H1 (cell line): Measurements from ENCODE around the gene MACROD2. TPM values are rescaled to one million over a fixed set of nuclear protein-coding genes. Genes with fewer than 3 reads are reported as not detected.

Experiments used
- CBX8 ChIP-seq: fragments of 300-800, 300-1000 bp; sonication (generic); IDR thresholded peaks from 2 replicates; pipeline ENCODE4 v1.7.1; 2016; ENCODE audit warnings: low read depth, low read length, borderline replicate concordance
- CEBPB ChIP-seq: IDR thresholded peaks from 2 replicates; pipeline ENCODE4 v1.6.1; 2012; ENCODE audit warnings: low read depth, low read length
- CREB1 ChIP-seq: IDR thresholded peaks from 2 replicates; pipeline ENCODE4 v1.6.1; 2012; ENCODE audit warnings: inconsistent platforms
- NANOG ChIP-seq: IDR thresholded peaks from 2 replicates; pipeline ENCODE4 v1.6.1; 2011; ENCODE audit warnings: low read length, low read depth, mild to moderate bottlenecking, inconsistent platforms; ENCODE audit not compliant: insufficient read depth, poor library complexity, severe bottlenecking
- SIRT6 ChIP-seq: IDR thresholded peaks from one replicate; pipeline ENCODE4 v1.7.1; 2012; ENCODE audit warnings: low read length, inconsistent platforms
- TEAD4 ChIP-seq: IDR thresholded peaks from 2 replicates; pipeline ENCODE4 v1.6.1; 2012; ENCODE audit warnings: low read depth, low read length, inconsistent platforms, mixed read lengths
- polyA plus RNA-seq, 7 experiments: library from polyadenylated mRNA; depleted of rRNA in 3 of 7; stranded (reverse) in 5 of 7; unstranded in 2 of 7; fragments of >200 nt in 5 of 7; fragments of 200-250 nt in 2 of 7; gene quantifications; 1 replicate in 5 of 7; 2 replicates in 1 of 7; 4 replicates in 1 of 7; pipeline versions ENCODE4 v1.2.1 to v1.2.3, GENCODE V29; 2011 to 2013; ENCODE audit warnings: missing spikeins in 2 of 7, mixed read lengths in 2 of 7
- total RNA-seq: library from RNA; stranded (reverse); fragmentation: NEBNext Ultra II Directional; extraction: Animal tissue kit (Norgen Biotek cat#: 25700); gene quantifications from 2 replicates; pipeline ENCODE4 v1.2.1, GENCODE V29; 2021
- TF ChIP-seq, protein P1 (sequence below), 3 experiments: IDR thresholded peaks; 1 replicate in 2 of 3; 2 replicates in 1 of 3; pipeline versions ENCODE4 v1.5.1 to v1.6.1; 2011; ENCODE audit warnings: low read length in 3 of 3, mild to moderate bottlenecking in 3 of 3, inconsistent platforms in 2 of 3, low read depth in 1 of 3, moderate library complexity in 1 of 3; ENCODE audit not compliant: insufficient read depth in 1 of 3; ENCODE audit errors: control extremely low read depth in 1 of 3

The MACROD2 gene
- total and polyA plus RNA-seq, 2 of the 8 experiments (the other 6 are each of a cell fraction or from before 2014, with no cell fraction given): 0.70 to 3.9 TPM

GRCh38 chr20:14667226-14667625 is 671.9 kb downstream of the MACROD2 start (continued):
- TF ChIP-seq NANOG: no peak
- no peak for TF ChIP-seq CBX8
- no peak for TF ChIP-seq TEAD4
- TF ChIP-seq SIRT6: no peak
- TF ChIP-seq CREB1: no peak
- TF ChIP-seq CEBPB: no peak
- TF ChIP-seq, protein P1, sequence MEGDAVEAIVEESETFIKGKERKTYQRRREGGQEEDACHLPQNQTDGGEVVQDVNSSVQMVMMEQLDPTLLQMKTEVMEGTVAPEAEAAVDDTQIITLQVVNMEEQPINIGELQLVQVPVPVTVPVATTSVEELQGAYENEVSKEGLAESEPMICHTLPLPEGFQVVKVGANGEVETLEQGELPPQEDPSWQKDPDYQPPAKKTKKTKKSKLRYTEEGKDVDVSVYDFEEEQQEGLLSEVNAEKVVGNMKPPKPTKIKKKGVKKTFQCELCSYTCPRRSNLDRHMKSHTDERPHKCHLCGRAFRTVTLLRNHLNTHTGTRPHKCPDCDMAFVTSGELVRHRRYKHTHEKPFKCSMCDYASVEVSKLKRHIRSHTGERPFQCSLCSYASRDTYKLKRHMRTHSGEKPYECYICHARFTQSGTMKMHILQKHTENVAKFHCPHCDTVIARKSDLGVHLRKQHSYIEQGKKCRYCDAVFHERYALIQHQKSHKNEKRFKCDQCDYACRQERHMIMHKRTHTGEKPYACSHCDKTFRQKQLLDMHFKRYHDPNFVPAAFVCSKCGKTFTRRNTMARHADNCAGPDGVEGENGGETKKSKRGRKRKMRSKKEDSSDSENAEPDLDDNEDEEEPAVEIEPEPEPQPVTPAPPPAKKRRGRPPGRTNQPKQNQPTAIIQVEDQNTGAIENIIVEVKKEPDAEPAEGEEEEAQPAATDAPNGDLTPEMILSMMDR (IDR thresholded peaks at IDR 0.05; ENCODE audit: control extremely low read depth in 1 of 3, insufficient read depth in 1 of 3, low read depth in 1 of 3, low read length in 3 of 3): no peak
